Fibroblast of the aortic adventitia (primary cell): Measurements from ENCODE around the gene IRF2. TPM values are rescaled to one million over a fixed set of nuclear protein-coding genes. Genes with fewer than 3 reads are reported as not detected.

Source experiments
- DNase-seq: peaks from one replicate; pipeline ENCODE4 v3.0.0-alpha.2; 2010; ENCODE audit warnings: low read depth
- H3K4me3 ChIP-seq: 2 replicates; pipeline ENCODE4 v1.5.1; 2011; ENCODE audit warnings: low read depth, mild to moderate bottlenecking, control low read depth, low read length, moderate library complexity
- CTCF ChIP-seq: IDR thresholded peaks from 2 replicates; pipeline ENCODE4 v1.5.1; 2011; ENCODE audit warnings: mild to moderate bottlenecking, low read length, control low read depth, inconsistent platforms; ENCODE audit not compliant: insufficient read depth
- total RNA-seq: library from RNA; depleted of rRNA; stranded (reverse); fragments of >200 nt; gene quantifications from 2 replicates; pipeline ENCODE4 v1.2.3, GENCODE V29; 2012; ENCODE audit warnings: low replicate concordance

IRF2 gene
- 16.8 and 35.2 TPM in 2 replicates for total RNA-seq

- peak; percentile 97 for DNase-seq
- H3K4me3 ChIP-seq: peak within 1 kb of the TSS; percentile 97
- TF ChIP-seq CTCF: no peak
Measured at GRCh38 chr4:184474263-184475095, at the start of gene IRF2. Gene IRF2, minus strand, starts transcription at chr4:184474550. Its CDS starts 45,486 bp downstream, at chr4:184429064.

- no peak for DNase-seq
- TF ChIP-seq CTCF: no peak
- H3K4me3 ChIP-seq: no peak overlapping the region
Measured at GRCh38 chr4:184515606-184516005, 41.3 kb upstream of the IRF2 start.

GRCh38 chr4:184514121-184514988 lies 40.0 kb upstream of the IRF2 start:
- peak overlapping the region; percentile 1 for H3K4me3 ChIP-seq
- peak; percentile 80 for DNase-seq
- TF ChIP-seq CTCF: no peak

GRCh38 chr4:184513802-184514120 lies 39.4 kb upstream of the IRF2 start:
- H3K4me3 ChIP-seq: no peak overlapping the region
- no peak for DNase-seq

GRCh38 chr4:184511156-184511555 lies 36.8 kb upstream of the IRF2 start:
- no peak for TF ChIP-seq CTCF
- no peak overlapping the region for H3K4me3 ChIP-seq
- no peak for DNase-seq

More at GRCh38 chr4:184513802-184514120, 39.4 kb upstream of the IRF2 start:
- no peak for TF ChIP-seq CTCF

- no peak for DNase-seq
- no peak for TF ChIP-seq CTCF
- no peak overlapping the region for H3K4me3 ChIP-seq
Measured at GRCh38 chr4:184510401-184510800, 36.1 kb upstream of the IRF2 start.
